NB4 (cell line): ENCODE measurements around the gene NR3C1.
A peak's percentile ranks its signal among the peaks of the same experiment; 100 is the strongest.

ENCODE experiments used
- DNase-seq: peaks from one replicate; pipeline ENCODE4 v3.0.0; 2010; ENCODE audit warnings: low read depth
- H3K4me3 ChIP-seq: one replicate; pipeline ENCODE4 v1.5.1; 2011; ENCODE audit warnings: mild to moderate bottlenecking, low read depth, low read length, moderate library complexity
- CTCF ChIP-seq: IDR thresholded peaks from one replicate; pipeline ENCODE4 v1.5.1; 2012; ENCODE audit warnings: low read depth, low read length
- MAX ChIP-seq: IDR thresholded peaks from 2 replicates; pipeline ENCODE4 v1.6.1; 2011; ENCODE audit warnings: low read depth, low read length
- MYC ChIP-seq: IDR thresholded peaks from 2 replicates; pipeline ENCODE4 v1.6.1; 2011; ENCODE audit warnings: low read depth, low read length
- POLR2A ChIP-seq: IDR thresholded peaks from 2 replicates; pipeline ENCODE4 v1.6.1; 2011; ENCODE audit warnings: mild to moderate bottlenecking; ENCODE audit not compliant: insufficient read length; ENCODE audit errors: extremely low read depth

NR3C1 gene

GRCh38 chr5:143405849-143406098 lies 2.3 kb upstream of the NR3C1 start:
- TF ChIP-seq CTCF (no peak), POLR2A (no peak), MYC (no peak), MAX (no peak)
- H3K4me3 ChIP-seq, result peak overlapping the region; percentile 74
- DNase-seq, result no peak

GRCh38 chr5:143405063-143405848 lies 1.8 kb upstream of the NR3C1 start:
- peak overlapping the region; percentile 74 for H3K4me3 ChIP-seq
- DNase-seq, result peak; percentile 89
- TF ChIP-seq MYC, result no peak; the same call in 1 of the 2 replicates
- TF ChIP-seq CTCF, result peak; percentile 8
- no peak; the same call in 1 of the 2 replicates for TF ChIP-seq MAX
- TF ChIP-seq POLR2A, result peak; percentile 39

GRCh38 chr5:143404416-143405062 lies 1.1 kb upstream of the NR3C1 start:
- TF ChIP-seq POLR2A (peak; percentile 2), MYC (no peak), MAX (no peak; the same call in 1 of the 2 replicates), CTCF (no peak)
- DNase-seq, result peak; percentile 85
- peak overlapping the region; percentile 74 for H3K4me3 ChIP-seq

GRCh38 chr5:143403334-143403592 lies 223 bp downstream of the NR3C1 start:
- peak overlapping the region; percentile 95 for H3K4me3 ChIP-seq
- DNase-seq, result no peak

GRCh38 chr5:143402553-143403333 lies 743 bp downstream of the NR3C1 start:
- peak; percentile 81 for DNase-seq
- H3K4me3 ChIP-seq, result peak overlapping the region; percentile 95
- no peak; the same call in 1 of the 2 replicates for TF ChIP-seq MYC
- no peak for TF ChIP-seq MAX
- TF ChIP-seq POLR2A, result no peak
- TF ChIP-seq CTCF, result no peak

More at GRCh38 chr5:143403334-143403592, 223 bp downstream of the NR3C1 start:
- TF ChIP-seq MYC (no peak), POLR2A (no peak), MAX (no peak), CTCF (no peak)
